Uterus (tissue), 4 donors: Measurements from ENCODE around the gene MAP3K20. TPM values are rescaled to one million over a fixed set of nuclear protein-coding genes. Genes with fewer than 3 reads are reported as not detected.
"Not testable (repeated sequence)": the region's sequence is repeated elsewhere in the genome, so short reads cannot be mapped to it uniquely, and the experiment has no call there.

Experiments used
- DNase-seq, 2 donors: peaks; one replicate each; pipeline ENCODE4 v3.0.0-alpha.2; 2019 to 2020
- H3K27ac ChIP-seq, 2 donors: fragments of 200-600 bp; sonication (generic); 1 replicate in 1 of 2; 2 replicates in 1 of 2; pipeline ENCODE4 v1.5.1; 2016 to 2018
- H3K27me3 ChIP-seq, 2 donors: fragments of 200-600 bp; sonication (generic); one replicate each; pipeline ENCODE4 v1.5.1; 2018 to 2019; ENCODE audit warnings: control low read depth in 1 of 2
- H3K36me3 ChIP-seq, 2 donors: fragments of 200-600 bp; sonication (generic); one replicate each; pipeline ENCODE4 v1.5.1; 2019; ENCODE audit warnings: control low read depth in 1 of 2
- H3K4me1 ChIP-seq, 2 donors: fragments of 200-600 bp; sonication (generic); one replicate each; pipeline ENCODE4 v1.5.1; 2018 to 2019; ENCODE audit warnings: control low read depth in 1 of 2
- H3K4me3 ChIP-seq, 2 donors: fragments of 200-600 bp; sonication (generic); 1 replicate in 1 of 2; 2 replicates in 1 of 2; pipeline ENCODE4 v1.5.1; 2018 to 2019; ENCODE audit warnings: mild to moderate bottlenecking in 1 of 2
- H3K9me3 ChIP-seq, 2 donors: fragments of 200-600 bp; sonication (generic); one replicate each; pipeline ENCODE4 v1.5.1; 2019; ENCODE audit warnings: control low read depth in 1 of 2
- POLR2A ChIP-seq, 2 donors: fragments of 450-650 bp; IDR thresholded peaks; one replicate each; pipeline ENCODE4 v1.6.1; 2016; ENCODE audit warnings: antibody characterized with exemption in 2 of 2, mild to moderate bottlenecking in 1 of 2, moderate library complexity in 1 of 2
- intact Hi-C: fragments of 100-400 bp; cut with DNase I; formaldehyde crosslinking; loops from one replicate; pipeline ENCODE4 v1.15.1; 2023; ENCODE audit warnings: low total_unique reads
- total RNA-seq, 4 donors: library from RNA; depleted of rRNA in 3 of 4; stranded (reverse); fragments of >200 nt in 3 of 4; gene quantifications; one replicate each; pipeline versions ENCODE4 v1.1.0 to v1.2.4, GENCODE V29; 2014 to 2023
- TF ChIP-seq, protein P1 (sequence below), 4 experiments: fragments of 200-600 bp in 2 of 4; fragments of 450-650 bp in 2 of 4; sonication (generic) in 2 of 4; IDR thresholded peaks; one replicate each; pipeline ENCODE4 v1.5.1; 2016 to 2019; ENCODE audit warnings: antibody characterized with exemption in 4 of 4, mild to moderate bottlenecking in 2 of 4, moderate library complexity in 1 of 4
- donor health status: DM: yes; HTN: yes; CAD: no.

The MAP3K20 gene
- total RNA-seq, 4 donors from 2014 or later = 47.6 to 183 (median 124) TPM

DNA sequence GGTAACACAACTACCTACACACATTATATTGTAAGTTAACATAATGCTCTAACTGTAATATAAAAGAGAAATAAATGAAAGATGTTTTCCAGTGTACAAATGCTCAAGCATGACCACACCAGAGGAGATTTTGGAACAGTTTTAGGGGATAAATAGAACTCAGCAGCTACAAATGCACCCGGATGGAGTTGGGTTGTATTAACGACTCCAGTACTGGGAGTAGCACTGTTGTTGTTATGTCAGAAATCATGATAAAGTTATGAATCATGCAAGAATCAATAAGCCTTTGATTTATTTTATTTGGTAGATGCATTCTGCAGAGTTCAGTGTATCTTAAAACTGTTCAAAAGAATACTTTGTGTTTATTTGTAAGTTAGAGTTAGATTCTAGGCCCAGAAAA, 126.9 kb downstream of the MAP3K20 start:
- intact Hi-C loops = no loop called here
- H3K9me3 ChIP-seq = no peaks in the 10 kb centered on the region
- DNase-seq = no peak
- TF ChIP-seq POLR2A (IDR thresholded peaks at IDR 0.05) = no peak
- TF ChIP-seq, protein P1, sequence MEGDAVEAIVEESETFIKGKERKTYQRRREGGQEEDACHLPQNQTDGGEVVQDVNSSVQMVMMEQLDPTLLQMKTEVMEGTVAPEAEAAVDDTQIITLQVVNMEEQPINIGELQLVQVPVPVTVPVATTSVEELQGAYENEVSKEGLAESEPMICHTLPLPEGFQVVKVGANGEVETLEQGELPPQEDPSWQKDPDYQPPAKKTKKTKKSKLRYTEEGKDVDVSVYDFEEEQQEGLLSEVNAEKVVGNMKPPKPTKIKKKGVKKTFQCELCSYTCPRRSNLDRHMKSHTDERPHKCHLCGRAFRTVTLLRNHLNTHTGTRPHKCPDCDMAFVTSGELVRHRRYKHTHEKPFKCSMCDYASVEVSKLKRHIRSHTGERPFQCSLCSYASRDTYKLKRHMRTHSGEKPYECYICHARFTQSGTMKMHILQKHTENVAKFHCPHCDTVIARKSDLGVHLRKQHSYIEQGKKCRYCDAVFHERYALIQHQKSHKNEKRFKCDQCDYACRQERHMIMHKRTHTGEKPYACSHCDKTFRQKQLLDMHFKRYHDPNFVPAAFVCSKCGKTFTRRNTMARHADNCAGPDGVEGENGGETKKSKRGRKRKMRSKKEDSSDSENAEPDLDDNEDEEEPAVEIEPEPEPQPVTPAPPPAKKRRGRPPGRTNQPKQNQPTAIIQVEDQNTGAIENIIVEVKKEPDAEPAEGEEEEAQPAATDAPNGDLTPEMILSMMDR (IDR thresholded peaks at IDR 0.05) = no peak
- peaks cover 0 to 6% of the 10 kb centered on the region in 2 donors for H3K4me1 ChIP-seq
- H3K36me3 ChIP-seq = no peaks in the 10 kb centered on the region
- H3K4me3 ChIP-seq = no peak overlapping the region
- no peaks in the 10 kb centered on the region for H3K27me3 ChIP-seq
- H3K27ac ChIP-seq = peak overlapping the region in 1 of 2 donors; percentile 31

DNA sequence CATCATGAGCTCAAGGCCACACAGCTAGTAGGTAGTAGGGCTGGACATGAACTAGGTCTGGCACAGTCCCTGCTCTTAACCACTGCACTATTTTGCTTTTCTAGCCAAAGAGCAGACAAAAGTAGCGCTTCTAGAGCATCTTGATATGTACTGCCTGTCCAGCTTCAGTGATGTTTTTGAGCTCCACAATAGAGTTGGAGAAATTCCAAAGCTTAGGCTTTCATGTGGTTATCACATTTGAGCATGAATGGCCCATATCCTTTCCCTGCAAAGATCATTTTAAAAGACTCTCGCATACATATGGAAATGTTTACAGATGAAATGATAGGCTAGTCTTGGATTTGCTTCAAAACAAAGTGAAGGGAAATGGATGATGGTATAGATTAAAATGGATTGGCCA, 128.7 kb downstream of the MAP3K20 start:
- H3K4me3 ChIP-seq = no peak overlapping the region
- TF ChIP-seq, protein P1 (IDR thresholded peaks at IDR 0.05) = no peak
- no peak for TF ChIP-seq POLR2A (IDR thresholded peaks at IDR 0.05)
- intact Hi-C loops = no loop called here
- H3K27me3 ChIP-seq = no peaks in the 10 kb centered on the region
- H3K9me3 ChIP-seq = no peaks in the 10 kb centered on the region
- peak overlapping the region; percentile 35 to 69 for H3K27ac ChIP-seq
- DNase-seq = no peak
- H3K4me1 ChIP-seq = peaks cover 0 to 6% of the 10 kb centered on the region in 2 donors
- no peaks in the 10 kb centered on the region for H3K36me3 ChIP-seq

DNA sequence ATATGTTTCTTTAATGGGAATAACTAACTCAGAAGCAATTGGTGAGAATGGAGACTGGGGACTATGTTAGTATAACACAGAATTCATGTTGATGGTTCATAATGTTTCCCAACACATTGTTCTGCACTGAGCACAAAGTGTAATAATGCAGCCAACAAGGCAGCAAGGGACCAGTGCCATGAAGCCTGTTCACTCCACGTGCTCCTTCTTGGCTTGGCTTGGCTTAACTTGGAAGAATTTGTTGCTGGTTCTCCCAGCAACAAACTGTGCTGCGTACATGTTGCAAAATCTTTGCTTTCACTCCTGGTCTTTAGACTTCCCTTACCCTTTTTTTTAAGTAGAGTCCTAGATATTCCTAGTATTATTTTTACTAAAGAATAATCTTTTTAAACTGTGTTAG, 129.7 kb downstream of the MAP3K20 start:
- TF ChIP-seq, protein P1 (IDR thresholded peaks at IDR 0.05) = no peak
- no peak for TF ChIP-seq POLR2A (IDR thresholded peaks at IDR 0.05)
- Histone ChIP-seq H3K9me3 (no peaks in the 10 kb centered on the region), H3K27me3 (no peaks in the 10 kb centered on the region), H3K4me1 (peaks cover 0 to 6% of the 10 kb centered on the region in 2 donors), H3K27ac (peak overlapping the region; percentile 69 to 84), H3K36me3 (no peaks in the 10 kb centered on the region), H3K4me3 (no peak overlapping the region)
- intact Hi-C loops = no loop called here
- peak; percentile 90 to 92 for DNase-seq

DNA sequence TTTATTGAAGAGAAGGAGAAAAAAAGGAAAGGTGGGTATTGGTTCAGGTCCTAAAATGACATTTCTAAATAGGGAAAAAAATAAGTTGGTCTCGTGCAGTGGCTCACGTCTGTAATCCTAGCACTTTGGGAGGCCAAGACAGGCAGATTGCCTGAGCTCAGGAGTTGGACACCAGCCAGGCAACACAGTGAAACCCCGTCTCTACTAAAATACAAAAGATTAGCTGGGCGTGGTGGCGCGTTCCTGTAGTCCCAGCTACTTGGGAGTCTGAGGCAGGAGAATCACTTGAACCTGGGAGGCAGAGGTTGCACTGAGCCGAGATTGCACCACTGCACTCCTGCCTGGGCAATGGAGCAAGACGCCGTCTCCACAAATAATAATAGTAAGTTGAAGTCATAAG, 131.5 kb downstream of the MAP3K20 start:
- H3K36me3 ChIP-seq, H3K4me3 ChIP-seq, H3K9me3 ChIP-seq, H3K27me3 ChIP-seq, intact Hi-C loops, H3K4me1 ChIP-seq: not testable (repeated sequence)
- DNase-seq = peak in 1 of 2 donors; percentile 52
- peak overlapping the region; percentile 52 to 84 for H3K27ac ChIP-seq

DNA sequence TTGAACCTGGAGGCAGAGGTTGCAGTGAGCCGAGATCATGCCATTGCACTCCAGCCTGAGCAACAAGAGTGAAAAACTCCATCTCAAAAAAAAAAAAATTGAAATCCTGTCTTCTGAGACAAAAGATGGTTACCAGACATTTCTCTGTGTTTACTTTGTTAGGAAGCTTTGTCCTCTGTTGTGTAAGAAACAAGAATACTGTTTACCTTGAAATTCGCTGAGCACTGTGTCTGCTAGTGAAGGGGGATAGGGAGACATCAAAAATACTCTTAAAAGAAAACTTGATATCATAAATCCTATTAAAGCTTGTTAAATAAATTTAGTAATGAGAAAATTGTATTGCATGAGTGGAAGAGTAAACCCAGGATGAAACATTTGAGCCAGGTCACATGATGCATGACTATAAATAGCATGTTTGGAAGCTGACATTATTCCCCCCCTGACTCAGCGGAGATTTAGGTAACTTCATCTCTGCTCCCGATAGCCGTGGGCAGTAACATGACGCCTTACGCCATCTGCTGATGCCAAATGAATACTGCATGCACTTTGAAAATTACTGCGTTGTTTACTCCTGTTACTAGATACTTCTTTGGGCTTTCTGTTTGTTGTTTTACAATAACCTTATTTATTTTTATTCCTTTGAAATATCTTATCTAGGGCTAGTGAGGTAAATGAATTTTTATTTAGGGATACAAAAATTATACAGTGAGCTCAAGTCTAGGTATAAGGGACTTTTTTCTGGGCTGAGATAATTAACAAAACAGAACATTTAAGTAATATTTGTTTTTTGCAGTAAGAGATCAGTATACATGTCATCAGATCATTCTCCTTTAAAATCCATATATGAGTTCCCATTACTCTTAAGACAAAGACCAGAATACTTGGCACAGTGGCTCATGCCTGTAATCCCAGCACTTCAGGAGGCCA, 134.9 kb downstream of the MAP3K20 start:
- Histone ChIP-seq H3K27me3 (no peaks in the 10 kb centered on the region), H3K36me3 (no peaks in the 10 kb centered on the region), H3K9me3 (no peaks in the 10 kb centered on the region), H3K4me1 (peaks cover 0 to 6% of the 10 kb centered on the region in 2 donors), H3K27ac (peak overlapping the region; percentile 80 to 96), H3K4me3 (no peak overlapping the region)
- DNase-seq = peak; percentile 72 to 91
- TF ChIP-seq, protein P1 (IDR thresholded peaks at IDR 0.05) = peak; percentile 90 to 96 (median 94)
- TF ChIP-seq POLR2A (IDR thresholded peaks at IDR 0.05) = no peak
- intact Hi-C loops = loop anchor here (5.0 kb wide), 1 partner anchor 183 kb away; no protein-coding TSS in a partner anchor
